Stimulated activated CD8-positive, alpha-beta memory T cell treated with anti-CD3 and anti-CD28 coated beads, Interleukin-7, amount 100 ng/mL, for 48 hours (primary cell): ENCODE results near the gene FMO1.
"Not testable (repeated sequence)": the region's sequence is repeated elsewhere in the genome, so short reads cannot be mapped to it uniquely, and the experiment has no call there.

Source experiments
- DNase-seq, 2 donors: peaks; one replicate each; pipeline ENCODE4 v3.0.0-alpha.2; 2020; ENCODE audit warnings: low read depth in 1 of 2; ENCODE audit errors: extremely low read depth in 1 of 2

The FMO1 gene

GRCh38 chr1:171233183-171233582 is 15.1 kb upstream of the FMO1 start:
- DNase-seq = no peak

GRCh38 chr1:171236231-171236630 is 12.1 kb upstream of the FMO1 start:
- DNase-seq = not testable (repeated sequence)

- no peak for DNase-seq
These were observed 4.4 kb upstream of the FMO1 start for GRCh38 chr1:171243878-171244277.

GRCh38 chr1:171245458-171246064 is 2.7 kb upstream of the FMO1 start:
- DNase-seq = no peak

GRCh38 chr1:171247501-171247900 is 793 bp upstream of the FMO1 start:
- no peak for DNase-seq

GRCh38 chr1:171248841-171249240 is 547 bp downstream of the FMO1 start:
- no peak for DNase-seq

- DNase-seq = no peak
These were observed 2.0 kb downstream of the FMO1 start for GRCh38 chr1:171250263-171250662.

GRCh38 chr1:171251042-171251951 is 3.0 kb downstream of the FMO1 start:
- DNase-seq = no peak

GRCh38 chr1:171251952-171252300 is 3.6 kb downstream of the FMO1 start:
- no peak for DNase-seq

GRCh38 chr1:171252482-171252881 is 4.2 kb downstream of the FMO1 start:
- no peak for DNase-seq

- DNase-seq = no peak
These were observed 6.6 kb downstream of the FMO1 start for GRCh38 chr1:171254859-171255258.

- no peak for DNase-seq
These were observed 8.8 kb downstream of the FMO1 start for GRCh38 chr1:171256940-171257606.

- no peak for DNase-seq
These were observed 9.3 kb downstream of the FMO1 start for GRCh38 chr1:171257607-171258076.

- DNase-seq = no peak
These were observed 10.1 kb downstream of the FMO1 start for GRCh38 chr1:171258429-171258828.

- no peak for DNase-seq
These were observed 10.6 kb downstream of the FMO1 start for GRCh38 chr1:171258943-171259342.

- DNase-seq = no peak
These were observed 13.0 kb downstream of the FMO1 start for GRCh38 chr1:171261336-171261735.

- no peak for DNase-seq
These were observed 15.6 kb downstream of the FMO1 start for GRCh38 chr1:171263901-171264300.

- no peak for DNase-seq
These were observed 17.4 kb downstream of the FMO1 start for GRCh38 chr1:171265686-171266085.

GRCh38 chr1:171266930-171267329 is 18.6 kb downstream of the FMO1 start:
- no peak for DNase-seq

GRCh38 chr1:171267391-171267790 is 19.1 kb downstream of the FMO1 start:
- no peak for DNase-seq

GRCh38 chr1:171270806-171271205 is 22.5 kb downstream of the FMO1 start:
- no peak for DNase-seq

- no peak for DNase-seq
These were observed 29.2 kb downstream of the FMO1 start for GRCh38 chr1:171277534-171277933.
